ENCODE data around the gene NIBAN1.
"Not testable (repeated sequence)": the region's sequence is repeated elsewhere in the genome, so short reads cannot be mapped to it uniquely, and the experiment has no call there.

The NIBAN1 gene

GRCh38 chr1:184973272-184974055, 844 bp downstream of the NIBAN1 start:
- DNase-seq (ENCODE audit: low spot score) = peak; percentile 33

GRCh38 chr1:184972315-184973055, 1.8 kb downstream of the NIBAN1 start:
- no peak for DNase-seq (ENCODE audit: low spot score)

GRCh38 chr1:184971522-184972265, 2.6 kb downstream of the NIBAN1 start:
- DNase-seq (ENCODE audit: low spot score) = no peak

GRCh38 chr1:184970691-184971161, 3.6 kb downstream of the NIBAN1 start:
- DNase-seq (ENCODE audit: low spot score) = no peak

- DNase-seq (ENCODE audit: low spot score) = no peak
These were observed 7.3 kb downstream of the NIBAN1 start for GRCh38 chr1:184966989-184967388.

GRCh38 chr1:184965944-184966860, 8.1 kb downstream of the NIBAN1 start:
- DNase-seq (ENCODE audit: low spot score) = no peak

GRCh38 chr1:184965439-184965838, 8.9 kb downstream of the NIBAN1 start:
- DNase-seq (ENCODE audit: low spot score) = no peak

- DNase-seq (ENCODE audit: low spot score) = no peak
These were observed 14.7 kb downstream of the NIBAN1 start for GRCh38 chr1:184959626-184960025.

- no peak for DNase-seq (ENCODE audit: low spot score)
These were observed 15.6 kb downstream of the NIBAN1 start for GRCh38 chr1:184958554-184959353.

GRCh38 chr1:184957901-184958300, 16.4 kb downstream of the NIBAN1 start:
- not testable (repeated sequence) for DNase-seq (ENCODE audit: low spot score)

- DNase-seq (ENCODE audit: low spot score) = no peak
These were observed 17.2 kb downstream of the NIBAN1 start for GRCh38 chr1:184956999-184957700.

- DNase-seq (ENCODE audit: low spot score) = no peak
These were observed 19.9 kb downstream of the NIBAN1 start for GRCh38 chr1:184954232-184954995.

GRCh38 chr1:184953600-184954219, 20.6 kb downstream of the NIBAN1 start:
- DNase-seq (ENCODE audit: low spot score) = no peak

GRCh38 chr1:184952428-184952827, 21.9 kb downstream of the NIBAN1 start:
- no peak for DNase-seq (ENCODE audit: low spot score)

GRCh38 chr1:184951788-184952187, 22.5 kb downstream of the NIBAN1 start:
- DNase-seq (ENCODE audit: low spot score) = no peak

- no peak for DNase-seq (ENCODE audit: low spot score)
These were observed 23.4 kb downstream of the NIBAN1 start for GRCh38 chr1:184950906-184951305.

GRCh38 chr1:184950227-184950626, 24.1 kb downstream of the NIBAN1 start:
- no peak for DNase-seq (ENCODE audit: low spot score)

GRCh38 chr1:184947497-184948256, 26.6 kb downstream of the NIBAN1 start:
- no peak for DNase-seq (ENCODE audit: low spot score)

All from CD4-positive, alpha-beta T cell treated with Interleukin-6 at 100 ng/mL for 8 hours (primary cell).